Measurements from ENCODE around the gene MEGF9. TPM values are rescaled to one million over a fixed set of nuclear protein-coding genes. Genes with fewer than 3 reads are reported as not detected.
A peak's percentile ranks its signal among the peaks of the same experiment; 100 is the strongest.

The MEGF9 gene
- total RNA-seq, 2 donors from 2014 or later: 7.2 to 9.0 TPM

- Histone ChIP-seq H3K27ac (no peak overlapping the region), H3K9ac (ENCODE audit: low read depth in 2 of 2, low read length in 2 of 2) (no peak overlapping the region), H3K27me3 (no peaks in the 10 kb centered on the region), H3K36me3 (no peaks in the 10 kb centered on the region), H3K9me3 (no peaks in the 10 kb centered on the region), H3K4me3 (no peak overlapping the region), H3K4me1 (no peaks in the 10 kb centered on the region)
- no peak for TF ChIP-seq CTCF (IDR thresholded peaks at IDR 0.05)
- DNase-seq: no peak
- intact Hi-C loops (cut with DNase I): no loop called here
These were observed 126.9 kb downstream of the MEGF9 start for GRCh38 chr9:120587328-120587727.

GRCh38 chr9:120583958-120584369 lies 130.3 kb downstream of the MEGF9 start:
- Histone ChIP-seq H3K4me3 (no peak overlapping the region), H3K9me3 (no peaks in the 10 kb centered on the region), H3K27ac (no peak overlapping the region), H3K27me3 (no peaks in the 10 kb centered on the region), H3K9ac (ENCODE audit: low read depth in 2 of 2, low read length in 2 of 2) (no peak overlapping the region), H3K36me3 (no peaks in the 10 kb centered on the region), H3K4me1 (peaks cover 3% of the 10 kb centered on the region)
- DNase-seq: peak; percentile 28
- intact Hi-C loops (cut with DNase I): no loop called here
- TF ChIP-seq CTCF (IDR thresholded peaks at IDR 0.05): no peak

GRCh38 chr9:120580051-120580896 lies 134.0 kb downstream of the MEGF9 start, which contains the start of gene CDK5RAP2:
Gene CDK5RAP2, minus strand, starts transcription at chr9:120580167. Its CDS starts 189 bp downstream, at chr9:120579978.
- peak; percentile 95 for DNase-seq
- intact Hi-C loops (cut with DNase I): no loop called here
- Histone ChIP-seq H3K9ac (ENCODE audit: low read depth in 2 of 2, low read length in 2 of 2) (peak within 1 kb of the TSS; percentile 53 to 79), H3K9me3 (no peaks in the 10 kb centered on the region), H3K4me3 (peak within 1 kb of the TSS; percentile 92), H3K27me3 (no peaks in the 10 kb centered on the region), H3K27ac (no peak within 1 kb of the TSS), H3K36me3 (no peaks in the 10 kb centered on the region), H3K4me1 (peaks cover 8% of the 10 kb centered on the region)
- TF ChIP-seq CTCF (IDR thresholded peaks at IDR 0.05): no peak

DNA sequence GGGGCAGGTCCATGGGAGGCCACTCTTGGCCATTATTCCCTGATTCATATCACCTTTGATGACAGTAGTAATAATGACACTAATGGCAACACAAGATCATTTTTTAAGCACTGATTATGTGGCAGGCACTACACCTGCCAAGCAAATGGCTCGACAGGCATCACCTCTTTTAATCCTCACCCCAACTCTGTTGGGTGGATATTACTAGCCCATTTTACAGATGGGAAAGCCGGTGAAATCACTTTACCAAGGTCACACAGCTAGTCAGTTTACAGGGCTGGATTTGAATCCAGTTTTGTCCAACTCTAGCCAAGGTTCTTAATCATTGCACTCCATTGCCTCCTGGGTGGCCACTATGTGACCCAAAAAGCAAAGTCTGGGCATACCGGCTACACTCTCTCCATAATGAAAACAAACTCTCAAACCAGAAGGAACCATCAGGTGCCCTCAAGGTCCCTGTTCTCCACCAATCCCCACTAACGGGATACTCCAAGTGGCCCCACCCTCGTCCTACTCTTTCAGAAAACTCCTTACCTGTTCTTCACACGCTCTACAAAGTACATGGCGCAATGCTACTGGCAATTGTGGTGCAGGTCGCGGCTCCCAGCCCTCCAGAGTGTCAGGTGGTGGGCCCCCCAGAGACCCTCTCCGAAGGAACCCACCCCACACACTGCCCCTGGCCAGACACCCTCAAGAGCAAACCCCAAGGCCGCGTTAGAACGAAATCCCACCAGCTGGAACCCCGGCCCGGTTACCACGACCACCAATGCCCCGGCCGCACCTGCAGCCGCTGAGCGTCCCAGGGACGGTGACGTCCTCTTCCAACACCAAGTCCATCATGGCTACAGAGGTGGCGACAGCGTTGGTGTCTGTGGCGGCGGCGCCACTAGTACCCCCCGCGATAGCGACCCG lies 134.9 kb downstream of the MEGF9 start:
- Histone ChIP-seq H3K9ac (ENCODE audit: low read depth in 2 of 2, low read length in 2 of 2) (peak overlapping the region; percentile 53 to 79), H3K36me3 (no peaks in the 10 kb centered on the region), H3K4me3 (peak overlapping the region; percentile 92), H3K27me3 (no peaks in the 10 kb centered on the region), H3K9me3 (no peaks in the 10 kb centered on the region), H3K27ac (no peak overlapping the region), H3K4me1 (peaks cover 8% of the 10 kb centered on the region)
- no peak for TF ChIP-seq CTCF (IDR thresholded peaks at IDR 0.05)
- DNase-seq: peak; percentile 31
- intact Hi-C loops (cut with DNase I): no loop called here

DNA sequence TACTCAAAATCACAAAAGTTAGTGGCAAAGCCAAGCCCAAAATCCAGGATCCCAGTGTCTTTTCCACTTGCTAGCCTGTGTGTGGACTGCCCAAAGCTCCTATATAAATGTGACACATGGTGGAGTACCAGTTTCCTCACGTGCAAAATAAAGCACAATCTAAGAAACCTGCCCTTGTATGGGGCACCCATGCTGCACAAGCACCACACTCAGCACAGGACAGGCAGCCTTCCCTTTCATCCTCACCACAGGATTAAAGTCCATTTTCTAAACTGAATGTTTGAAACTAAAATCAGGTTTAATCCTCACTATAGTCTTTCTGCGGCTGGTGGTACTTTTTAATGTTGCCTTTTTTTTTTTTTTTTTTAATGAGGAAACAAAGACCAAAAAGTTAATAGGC lies 139.8 kb downstream of the MEGF9 start:
- DNase-seq: no peak
- TF ChIP-seq CTCF (IDR thresholded peaks at IDR 0.05): no peak

More for the DNA sequence above, 139.8 kb downstream of the MEGF9 start:
- intact Hi-C loops (cut with DNase I): no loop called here
- no peak overlapping the region for H3K9ac ChIP-seq (ENCODE audit: low read depth in 2 of 2, low read length in 2 of 2)
- H3K4me3 ChIP-seq: no peak overlapping the region
- no peaks in the 10 kb centered on the region for H3K36me3 ChIP-seq
- no peaks in the 10 kb centered on the region for H3K27me3 ChIP-seq
- peaks cover 8% of the 10 kb centered on the region for H3K4me1 ChIP-seq
- H3K27ac ChIP-seq: no peak overlapping the region
- H3K9me3 ChIP-seq: no peaks in the 10 kb centered on the region
